HFFc6 (cell line): Measurements from ENCODE around the gene YARS1. TPM values are rescaled to one million over a fixed set of nuclear protein-coding genes. Genes with fewer than 3 reads are reported as not detected.

Experiments
- DNase-seq: peaks from one replicate; pipeline ENCODE4 v3.0.0-alpha.2; 2018
- H3K27ac Mint-ChIP-seq: 2 replicates; pipeline ENCODE4 v1.8.0; 2020; ENCODE audit warnings: mild to moderate bottlenecking, mixed read lengths
- H3K27me3 Mint-ChIP-seq: 2 replicates; pipeline ENCODE4 v1.8.0; 2021; ENCODE audit warnings: mild to moderate bottlenecking, moderate library complexity, mixed read lengths; ENCODE audit not compliant: insufficient read depth
- H3K36me3 Mint-ChIP-seq: 2 replicates; pipeline ENCODE4 v1.8.0; 2021; ENCODE audit warnings: low read depth, mixed read lengths
- H3K4me1 Mint-ChIP-seq: 2 replicates; pipeline ENCODE4 v1.8.0; 2020; ENCODE audit warnings: low read depth, mixed read lengths
- H3K4me3 Mint-ChIP-seq: 2 replicates; pipeline ENCODE4 v1.8.0; 2020; ENCODE audit warnings: mild to moderate bottlenecking, moderate library complexity, mixed read lengths
- H3K9me3 Mint-ChIP-seq: 2 replicates; pipeline ENCODE4 v1.8.0; 2020; ENCODE audit warnings: mild to moderate bottlenecking, mixed read lengths
- total RNA-seq, 6 experiments: library from RNA; stranded (reverse); fragmentation: NEBNext Ultra II Directional; extraction: Animal tissue kit (Norgen Biotek cat#: 25700); gene quantifications; 2 replicates in 1 of 6; 3 replicates in 5 of 6; pipeline ENCODE4 v1.2.3, GENCODE V29; 2021
- TF ChIP-seq, protein P1 (sequence below): fragments of 200-600 bp; sonication (generic); IDR thresholded peaks from 2 replicates; pipeline ENCODE4 v1.5.0; 2021; ENCODE audit warnings: antibody characterized with exemption, mild to moderate bottlenecking

The YARS1 gene
- total RNA-seq, 6 experiments from 2014 or later: 92.5 to 122 (median 107) TPM

- Mint-ChIP-seq H3K27ac (no peak overlapping the region), H3K4me3 (no peak overlapping the region), H3K27me3 (no peaks in the 10 kb centered on the region; the same call in 1 of the 2 replicates), H3K4me1 (no peaks in the 10 kb centered on the region), H3K36me3 (no peaks in the 10 kb centered on the region), H3K9me3 (no peaks in the 10 kb centered on the region)
- DNase-seq: no peak
- TF ChIP-seq, protein P1, sequence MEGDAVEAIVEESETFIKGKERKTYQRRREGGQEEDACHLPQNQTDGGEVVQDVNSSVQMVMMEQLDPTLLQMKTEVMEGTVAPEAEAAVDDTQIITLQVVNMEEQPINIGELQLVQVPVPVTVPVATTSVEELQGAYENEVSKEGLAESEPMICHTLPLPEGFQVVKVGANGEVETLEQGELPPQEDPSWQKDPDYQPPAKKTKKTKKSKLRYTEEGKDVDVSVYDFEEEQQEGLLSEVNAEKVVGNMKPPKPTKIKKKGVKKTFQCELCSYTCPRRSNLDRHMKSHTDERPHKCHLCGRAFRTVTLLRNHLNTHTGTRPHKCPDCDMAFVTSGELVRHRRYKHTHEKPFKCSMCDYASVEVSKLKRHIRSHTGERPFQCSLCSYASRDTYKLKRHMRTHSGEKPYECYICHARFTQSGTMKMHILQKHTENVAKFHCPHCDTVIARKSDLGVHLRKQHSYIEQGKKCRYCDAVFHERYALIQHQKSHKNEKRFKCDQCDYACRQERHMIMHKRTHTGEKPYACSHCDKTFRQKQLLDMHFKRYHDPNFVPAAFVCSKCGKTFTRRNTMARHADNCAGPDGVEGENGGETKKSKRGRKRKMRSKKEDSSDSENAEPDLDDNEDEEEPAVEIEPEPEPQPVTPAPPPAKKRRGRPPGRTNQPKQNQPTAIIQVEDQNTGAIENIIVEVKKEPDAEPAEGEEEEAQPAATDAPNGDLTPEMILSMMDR: no peak
These were observed 68.8 kb downstream of the YARS1 start for GRCh38 chr1:32748348-32748747.

- Mint-ChIP-seq H3K4me3 (no peak overlapping the region), H3K9me3 (no peaks in the 10 kb centered on the region), H3K36me3 (no peaks in the 10 kb centered on the region), H3K27me3 (peaks cover 4% of the 10 kb centered on the region; the same call in 1 of the 2 replicates), H3K4me1 (peaks cover 6% of the 10 kb centered on the region; the same call in 1 of the 2 replicates), H3K27ac (no peak overlapping the region)
- DNase-seq: no peak
- TF ChIP-seq, protein P1: no peak
These were observed 71.0 kb downstream of the YARS1 start for GRCh38 chr1:32746130-32746529.

DNA sequence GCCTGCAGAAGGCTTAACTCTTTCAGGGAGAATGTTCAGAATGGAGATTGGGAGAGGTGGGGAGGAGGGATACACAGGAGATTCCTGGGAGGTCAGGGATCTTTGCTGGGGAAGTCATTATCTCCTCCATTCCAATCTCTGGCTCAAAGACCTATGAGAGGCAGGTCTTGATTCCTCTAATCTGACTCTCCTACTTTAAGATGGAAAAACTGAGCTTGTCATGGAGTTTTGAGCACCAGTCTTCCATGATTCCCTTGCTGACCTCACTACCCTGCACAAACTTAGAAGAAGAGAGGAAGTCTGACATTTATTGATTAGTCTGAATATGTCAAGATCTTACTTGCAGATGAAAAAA is 73.1 kb downstream of the YARS1 start:
- Mint-ChIP-seq H3K9me3 (no peaks in the 10 kb centered on the region), H3K27ac (no peak overlapping the region), H3K27me3 (peaks cover 4% of the 10 kb centered on the region; the same call in 1 of the 2 replicates), H3K36me3 (no peaks in the 10 kb centered on the region), H3K4me3 (no peak overlapping the region), H3K4me1 (peaks cover 6% of the 10 kb centered on the region; the same call in 1 of the 2 replicates)
- no peak for DNase-seq
- TF ChIP-seq, protein P1: no peak

GRCh38 chr1:32743380-32744070 is 73.6 kb downstream of the YARS1 start:
- peaks cover 6% of the 10 kb centered on the region; the same call in 1 of the 2 replicates for H3K4me1 Mint-ChIP-seq
- peak overlapping the region; percentile 70 for H3K4me3 Mint-ChIP-seq
- DNase-seq: no peak
- peaks cover 4% of the 10 kb centered on the region; the same call in 1 of the 2 replicates for H3K27me3 Mint-ChIP-seq
- H3K9me3 Mint-ChIP-seq: no peaks in the 10 kb centered on the region
- H3K27ac Mint-ChIP-seq: no peak overlapping the region
- TF ChIP-seq, protein P1: no peak
- H3K36me3 Mint-ChIP-seq: no peaks in the 10 kb centered on the region

DNA sequence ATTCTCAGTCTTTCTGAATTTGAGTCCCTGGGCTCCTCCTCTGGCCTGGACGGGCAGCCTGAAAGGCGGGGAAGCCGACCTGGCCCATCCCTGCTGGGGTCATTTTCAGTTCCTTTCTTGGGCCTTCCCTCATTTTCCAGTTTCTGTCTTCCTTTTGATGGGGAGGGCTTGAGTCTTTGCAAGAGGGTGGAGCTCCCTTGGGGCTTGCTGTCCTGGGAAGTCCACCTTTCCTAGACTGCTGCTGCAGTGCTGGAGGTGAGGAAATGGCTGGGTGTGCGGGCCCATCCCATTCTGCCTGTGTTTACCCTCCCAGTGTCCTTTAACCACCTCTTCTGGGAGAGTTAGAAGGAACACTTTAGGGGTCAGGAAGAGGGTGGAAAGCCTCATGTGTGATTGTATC is 74.2 kb downstream of the YARS1 start:
- H3K27me3 Mint-ChIP-seq: peaks cover 4% of the 10 kb centered on the region; the same call in 1 of the 2 replicates
- H3K36me3 Mint-ChIP-seq: no peaks in the 10 kb centered on the region
- no peak for DNase-seq
- TF ChIP-seq, protein P1: no peak
- H3K27ac Mint-ChIP-seq: no peak overlapping the region
- H3K9me3 Mint-ChIP-seq: no peaks in the 10 kb centered on the region
- peak overlapping the region; percentile 70 for H3K4me3 Mint-ChIP-seq
- H3K4me1 Mint-ChIP-seq: peaks cover 6% of the 10 kb centered on the region; the same call in 1 of the 2 replicates
